SK-N-SH (cell line): ENCODE measurements around the gene PGF. TPM values are rescaled to one million over a fixed set of nuclear protein-coding genes. Genes with fewer than 3 reads are reported as not detected.
A peak's percentile ranks its signal among the peaks of the same experiment; 100 is the strongest.

Source experiments
- CTCF ChIA-PET: fragments of 300-600, 350-600 bp; formaldehyde crosslinking; extraction: SDS; loops from one replicate; lab custom pipeline; 2021; lab: Yijun Ruan, JAX
- POLR2A ChIA-PET: fragments of 350-600 bp; sonication (Branson Sonifier 250); formaldehyde crosslinking; extraction: SDS; loops from one replicate; lab custom pipeline; 2020; ENCODE audit warnings: antibody characterized with exemption, inconsistent platforms; lab: Yijun Ruan, JAX
- DNase-seq: peaks from one replicate; pipeline ENCODE4 v3.0.0; 2012
- H2AFZ ChIP-seq: fragments of 200-600 bp; sonication (generic); 2 replicates; pipeline ENCODE4 v1.8.1; 2016; ENCODE audit warnings: antibody characterized with exemption, mild to moderate bottlenecking, low read depth
- H3F3A ChIP-seq: fragments of 200-600 bp; sonication (generic); replicated peaks from 2 replicates; pipeline ENCODE3; 2016; ENCODE audit warnings: antibody characterized with exemption, mild to moderate bottlenecking; ENCODE audit not compliant: insufficient read depth
- H3K27ac ChIP-seq, 2 experiments: fragments of 200-500 bp in 1 of 2; fragments of 200-600 bp in 1 of 2; sonication (Bioruptor generic) in 1 of 2; sonication (generic), shearing (Covaris generic) in 1 of 2; 2 replicates each; pipeline versions ENCODE4 v1.5.1 to v1.6.1; 2014 to 2016; ENCODE audit warnings: low read depth in 2 of 2, inconsistent platforms in 1 of 2, low read length in 1 of 2, mild to moderate bottlenecking in 1 of 2, mixed read lengths in 1 of 2
- H3K27me3 ChIP-seq: fragments of 200-600 bp; sonication (generic), shearing (Covaris generic); 2 replicates; pipeline ENCODE4 v1.6.1; 2016; ENCODE audit warnings: mixed run types; ENCODE audit not compliant: insufficient read depth
- H3K36me3 ChIP-seq, 2 experiments: fragments of 200-500 bp in 1 of 2; fragments of 200-600 bp in 1 of 2; sonication (Bioruptor generic) in 1 of 2; sonication (generic) in 1 of 2; replicated peaks in 1 of 2; 2 replicates each; pipeline versions ENCODE3 to v1.5.1; 2014 to 2016; ENCODE audit warnings: low read length in 1 of 2, mild to moderate bottlenecking in 1 of 2; ENCODE audit not compliant: insufficient read depth in 2 of 2, control insufficient read depth in 1 of 2
- H3K4me1 ChIP-seq, 2 experiments: fragments of 200-500 bp in 1 of 2; fragments of 200-600 bp in 1 of 2; sonication (Bioruptor generic) in 1 of 2; sonication (generic), shearing (Covaris generic) in 1 of 2; 2 replicates each; pipeline versions ENCODE4 v1.5.1 to v1.6.1; 2014 to 2016; ENCODE audit warnings: low read depth in 1 of 2, low read length in 1 of 2, mixed run types in 1 of 2; ENCODE audit not compliant: insufficient read depth in 2 of 2, control insufficient read depth in 1 of 2
- H3K4me2 ChIP-seq: fragments of 200-600 bp; sonication (generic), shearing (Covaris generic); 2 replicates; pipeline ENCODE4 v1.6.1; 2017; ENCODE audit warnings: mixed run types
- H3K4me3 ChIP-seq, 2 experiments: fragments of 200-500 bp in 1 of 2; fragments of 200-600 bp in 1 of 2; sonication (Bioruptor generic) in 1 of 2; sonication (generic), shearing (Covaris generic) in 1 of 2; 2 replicates each; pipeline versions ENCODE4 v1.5.1 to v1.8.1; 2014 to 2016; ENCODE audit warnings: low read depth in 2 of 2, inconsistent platforms in 1 of 2, low read length in 1 of 2, mild to moderate bottlenecking in 1 of 2, mixed read lengths in 1 of 2, moderate library complexity in 1 of 2
- H3K79me2 ChIP-seq: fragments of 200-600 bp; sonication (generic); 2 replicates; pipeline ENCODE4 v1.8.1; 2017; ENCODE audit warnings: mild to moderate bottlenecking; ENCODE audit not compliant: insufficient read depth
- H3K9ac ChIP-seq: fragments of 200-600 bp; sonication (generic); 2 replicates; pipeline ENCODE4 v1.6.1; 2017; ENCODE audit warnings: mixed run types
- H3K9me2 ChIP-seq: fragments of 200-600 bp; sonication (generic); 2 replicates; pipeline ENCODE4 v1.6.1; 2017; ENCODE audit warnings: mixed run types
- H3K9me3 ChIP-seq: fragments of 200-600 bp; sonication (generic); 2 replicates; pipeline ENCODE4 v1.6.1; 2017; ENCODE audit warnings: mixed run types, mild to moderate bottlenecking, moderate library complexity
- H4K20me1 ChIP-seq: fragments of 200-600 bp; sonication (generic); 2 replicates; pipeline ENCODE4 v1.6.1; 2017; ENCODE audit warnings: mild to moderate bottlenecking, mixed run types; ENCODE audit not compliant: insufficient read depth
- ELF1 ChIP-seq: IDR thresholded peaks from 2 replicates; pipeline ENCODE4 v1.4.0; 2012
- EP300 ChIP-seq, 2 experiments: IDR thresholded peaks; 2 replicates each; pipeline versions ENCODE4 v1.4.0 to v1.6.1; 2012; ENCODE audit warnings: borderline replicate concordance in 1 of 2, low read depth in 1 of 2, low read length in 1 of 2
- FOXM1 ChIP-seq: IDR thresholded peaks from 2 replicates; pipeline ENCODE4 v1.4.0; 2012; ENCODE audit warnings: low read depth, mild to moderate bottlenecking
- GATA2 ChIP-seq: sonication (generic); formaldehyde crosslinking; IDR thresholded peaks from 2 replicates; pipeline ENCODE4 v1.5.0; 2020; ENCODE audit warnings: mild to moderate bottlenecking, missing genetic modification reagents
- MEF2A ChIP-seq: IDR thresholded peaks from 2 replicates; pipeline ENCODE4 v1.4.0; 2012; ENCODE audit warnings: low read depth, borderline replicate concordance
- MXI1 ChIP-seq: IDR thresholded peaks from 2 replicates; pipeline ENCODE4 v1.6.1; 2012; ENCODE audit warnings: mild to moderate bottlenecking, low read depth, low read length, improper control_type of control experiment
- NRF1 ChIP-seq: IDR thresholded peaks from 2 replicates; pipeline ENCODE4 v1.6.1; 2012; ENCODE audit warnings: low read depth, mild to moderate bottlenecking, low read length
- POLR2AphosphoS5 ChIP-seq: IDR thresholded peaks from 2 replicates; pipeline ENCODE4 v1.6.1; 2012; ENCODE audit warnings: low read depth, low read length
- RAD21 ChIP-seq: IDR thresholded peaks from 2 replicates; pipeline ENCODE4 v1.6.1; 2012; ENCODE audit warnings: mild to moderate bottlenecking, low read length
- RCOR1 ChIP-seq: fragments of 150-350 bp; IDR thresholded peaks from 2 replicates; pipeline ENCODE4 v1.6.1; 2017; ENCODE audit warnings: antibody characterized with exemption, low read length
- RXRA ChIP-seq: IDR thresholded peaks from 2 replicates; pipeline ENCODE4 v1.4.0; 2012; ENCODE audit warnings: low read depth, mild to moderate bottlenecking, borderline replicate concordance
- SMC3 ChIP-seq: IDR thresholded peaks from 2 replicates; pipeline ENCODE4 v1.6.1; 2012; ENCODE audit warnings: low read depth, low read length, improper control_type of control experiment
- TEAD4 ChIP-seq: IDR thresholded peaks from 2 replicates; pipeline ENCODE4 v1.4.0; 2012; ENCODE audit warnings: mild to moderate bottlenecking, borderline replicate concordance; ENCODE audit not compliant: insufficient read depth
- WGBS: methylation state at CpG from one replicate; pipeline ENCODE4 v1.1.6; 2017; ENCODE audit warnings: low lambda C conversion rate; 5-methylcytosine and 5-hydroxymethylcytosine counted together
- polyA plus RNA-seq, 3 experiments: library from polyadenylated mRNA; depleted of rRNA; stranded (reverse); fragments of >200 nt; gene quantifications; 2 replicates each; pipeline ENCODE4 v1.2.3, GENCODE V29; 2012
- TF ChIP-seq, protein P1 (sequence below): fragments of 150-350 bp; IDR thresholded peaks from 2 replicates; pipeline ENCODE4 v1.6.1; 2016; ENCODE audit warnings: mild to moderate bottlenecking, low read depth, low read length
- TF ChIP-seq, protein P2 (sequence below): IDR thresholded peaks from 2 replicates; pipeline ENCODE4; 2012
- TF ChIP-seq, protein P3 (sequence below): IDR thresholded peaks from 2 replicates; pipeline ENCODE4 v1.4.0; 2012; ENCODE audit warnings: low read depth
- TF ChIP-seq, protein P4 (sequence below): fragments of 200-600 bp; sonication (generic); IDR thresholded peaks from 2 replicates; pipeline ENCODE4 v1.6.1; 2017; ENCODE audit warnings: antibody characterized with exemption, mild to moderate bottlenecking, moderate library complexity

PGF gene
- polyA plus RNA-seq, 1 of the 3 experiments (the other 2 are of a cell fraction), result 4.4 TPM

DNA sequence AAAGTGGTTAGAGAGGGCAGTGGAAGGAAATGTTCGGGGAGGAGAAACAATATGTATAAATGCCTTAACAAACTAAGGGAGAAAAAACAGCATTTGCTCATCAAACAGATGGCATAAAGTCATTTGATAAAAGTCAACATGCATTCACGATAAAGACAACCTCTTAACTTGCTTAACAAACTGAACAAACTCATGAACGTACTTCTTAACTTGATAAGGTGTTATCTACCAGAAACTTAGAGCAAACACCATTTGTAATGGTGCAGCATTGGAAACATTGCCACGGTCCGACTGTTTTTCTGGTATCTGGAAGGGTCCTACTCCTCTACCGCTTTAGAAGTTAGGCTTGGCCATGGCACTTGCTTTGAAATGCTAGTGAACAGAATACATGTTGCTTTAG is 28.2 kb downstream of the PGF start (continued):
- TF ChIP-seq, protein P1, sequence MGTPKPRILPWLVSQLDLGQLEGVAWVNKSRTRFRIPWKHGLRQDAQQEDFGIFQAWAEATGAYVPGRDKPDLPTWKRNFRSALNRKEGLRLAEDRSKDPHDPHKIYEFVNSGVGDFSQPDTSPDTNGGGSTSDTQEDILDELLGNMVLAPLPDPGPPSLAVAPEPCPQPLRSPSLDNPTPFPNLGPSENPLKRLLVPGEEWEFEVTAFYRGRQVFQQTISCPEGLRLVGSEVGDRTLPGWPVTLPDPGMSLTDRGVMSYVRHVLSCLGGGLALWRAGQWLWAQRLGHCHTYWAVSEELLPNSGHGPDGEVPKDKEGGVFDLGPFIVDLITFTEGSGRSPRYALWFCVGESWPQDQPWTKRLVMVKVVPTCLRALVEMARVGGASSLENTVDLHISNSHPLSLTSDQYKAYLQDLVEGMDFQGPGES, result no peak
- no peak for TF ChIP-seq NRF1

DNA sequence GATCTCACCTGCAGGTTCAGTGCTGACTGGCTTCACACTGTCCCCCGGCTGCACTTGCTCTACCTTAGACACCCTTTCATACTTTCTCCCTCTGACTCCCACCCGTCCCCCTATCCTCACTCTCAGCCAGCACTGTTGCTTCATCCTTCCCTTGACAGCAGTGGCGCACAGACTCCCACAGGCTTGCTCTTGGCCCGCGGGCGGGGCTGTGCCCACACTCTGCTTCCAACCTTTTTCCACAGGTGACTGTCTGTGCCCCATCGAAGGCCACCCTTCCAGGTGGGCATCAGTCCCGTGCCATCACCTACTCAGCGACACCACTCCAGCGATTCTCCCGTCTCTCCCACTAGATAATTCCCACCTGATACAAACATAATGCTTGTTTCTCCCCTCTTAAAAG is 31.3 kb downstream of the PGF start:
- H3K9me2 ChIP-seq, result no peaks in the 10 kb centered on the region
- H3F3A ChIP-seq, result no peaks in the 10 kb centered on the region
- no peak overlapping the region for H3K4me3 ChIP-seq
- no peaks in the 10 kb centered on the region for H3K79me2 ChIP-seq
- 72% methylated on average over 11 of the region's 11 CpGs for WGBS
- no peaks in the 10 kb centered on the region for H3K36me3 ChIP-seq
- DNase-seq, result no peak
- no peak overlapping the region for H3K9ac ChIP-seq
- no peaks in the 10 kb centered on the region for H4K20me1 ChIP-seq
- H3K27ac ChIP-seq, result no peak overlapping the region
- no peaks in the 10 kb centered on the region; a peak in 1 of 4 replicates for H3K4me1 ChIP-seq
- H2AFZ ChIP-seq, result no peak overlapping the region
- TF ChIP-seq, protein P2, sequence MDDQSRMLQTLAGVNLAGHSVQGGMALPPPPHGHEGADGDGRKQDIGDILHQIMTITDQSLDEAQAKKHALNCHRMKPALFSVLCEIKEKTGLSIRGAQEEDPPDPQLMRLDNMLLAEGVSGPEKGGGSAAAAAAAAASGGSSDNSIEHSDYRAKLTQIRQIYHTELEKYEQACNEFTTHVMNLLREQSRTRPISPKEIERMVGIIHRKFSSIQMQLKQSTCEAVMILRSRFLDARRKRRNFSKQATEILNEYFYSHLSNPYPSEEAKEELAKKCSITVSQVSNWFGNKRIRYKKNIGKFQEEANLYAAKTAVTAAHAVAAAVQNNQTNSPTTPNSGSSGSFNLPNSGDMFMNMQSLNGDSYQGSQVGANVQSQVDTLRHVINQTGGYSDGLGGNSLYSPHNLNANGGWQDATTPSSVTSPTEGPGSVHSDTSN, result no peak
- TF ChIP-seq SMC3, result no peak
- CTCF ChIA-PET, result interaction anchor here (0.7 to 2.7 kb wide), 8 partner anchors 11 to 165 kb away, joined by 3 to 17 read pairs (median 8); no protein-coding TSS in a partner anchor
- H3K4me2 ChIP-seq, result no peak overlapping the region
- H3K9me3 ChIP-seq, result no peaks in the 10 kb centered on the region
- H3K27me3 ChIP-seq, result peaks cover 6% of the 10 kb centered on the region; the same call in 1 of the 2 replicates
- POLR2A ChIA-PET, result interaction anchor here (1.9 kb wide), 1 partner anchor 16 kb away, joined by 4 read pairs; no protein-coding TSS in a partner anchor

DNA sequence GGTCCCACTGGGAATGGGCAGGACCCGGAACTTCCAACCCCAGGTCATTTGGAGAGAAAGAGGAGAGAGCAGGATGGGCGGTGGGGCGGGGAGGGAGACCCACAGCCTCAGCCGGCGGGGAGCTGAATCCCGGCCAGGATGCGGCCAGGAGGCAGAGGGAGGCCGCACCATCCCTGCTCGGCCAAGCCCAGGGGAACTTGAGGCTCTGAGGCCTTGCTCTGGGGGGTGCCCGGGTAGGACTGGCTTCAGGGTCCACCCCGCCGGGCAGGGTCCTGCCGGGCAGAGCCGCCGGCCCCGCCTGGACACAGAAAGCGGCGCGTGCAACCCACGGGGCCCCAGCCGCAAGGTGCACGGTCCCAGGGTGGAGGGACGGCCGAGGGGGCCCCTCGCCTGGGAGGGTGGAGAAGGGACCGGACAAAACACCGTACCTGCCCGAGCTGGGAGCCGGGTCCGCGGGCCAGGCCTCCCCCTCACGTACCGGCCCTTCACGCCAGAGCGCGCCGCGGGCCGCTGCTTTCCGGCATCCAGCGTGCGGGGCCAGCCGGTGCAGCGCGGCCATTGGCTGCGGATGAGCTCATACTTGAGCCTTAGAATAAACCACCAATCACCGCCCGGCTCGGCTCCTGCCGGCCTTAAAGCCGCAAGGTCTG is 32.5 kb downstream of the PGF start, which contains the start of gene RPS6KL1:
TSS of gene RPS6KL1 (minus strand) at position 509 of the 650 bp plus-strand sequence. CDS start 1,719 bp downstream, outside the sequence.
- H3K4me3 ChIP-seq, result peak within 1 kb of the TSS; percentile 52 to 61
- no peaks in the 10 kb centered on the region for H3K9me3 ChIP-seq
- H3K79me2 ChIP-seq, result no peaks in the 10 kb centered on the region
- H2AFZ ChIP-seq, result peak within 1 kb of the TSS; percentile 85; the same call in 1 of the 2 replicates
- ChIA-PET POLR2A (interaction anchor here (0.6 to 1.9 kb wide), 6 partner anchors 12 to 173 kb away, joined by 3 to 7 read pairs (median 4); partner anchors contain the start of gene ZC2HC1C), CTCF (interaction anchor here (1.2 to 2.7 kb wide), 10 partner anchors 12 to 181 kb away, joined by 3 to 17 read pairs (median 6); no protein-coding TSS in a partner anchor)
- H3K36me3 ChIP-seq, result no peaks in the 10 kb centered on the region
- H3K9ac ChIP-seq, result peak within 1 kb of the TSS; percentile 36; the same call in 1 of the 2 replicates
- H3K9me2 ChIP-seq, result no peaks in the 10 kb centered on the region
- no peaks in the 10 kb centered on the region for H4K20me1 ChIP-seq
- peak; percentile 98 for DNase-seq
- no peaks in the 10 kb centered on the region for H3F3A ChIP-seq
- H3K4me1 ChIP-seq, result no peaks in the 10 kb centered on the region; a peak in 1 of 4 replicates
- no peak within 1 kb of the TSS for H3K27ac ChIP-seq
- H3K4me2 ChIP-seq, result peak within 1 kb of the TSS; percentile 70
- TF ChIP-seq FOXM1 (no peak), TEAD4 (no peak), MXI1 (peak; percentile 69; the same call in 1 of the 2 replicates), ELF1 (no peak), MEF2A (no peak), EP300 (IDR thresholded peaks at IDR 0.05; ENCODE audit: borderline replicate concordance in 1 of 2, low read depth in 1 of 2, low read length in 1 of 2) (no peak), RXRA (no peak), RCOR1 (peak; percentile 97), GATA2 (CRISPR knock-in tag) (no peak), POLR2AphosphoS5 (no peak), RAD21 (no peak)
- TF ChIP-seq, protein P3, sequence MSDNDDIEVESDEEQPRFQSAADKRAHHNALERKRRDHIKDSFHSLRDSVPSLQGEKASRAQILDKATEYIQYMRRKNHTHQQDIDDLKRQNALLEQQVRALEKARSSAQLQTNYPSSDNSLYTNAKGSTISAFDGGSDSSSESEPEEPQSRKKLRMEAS, result no peak
- TF ChIP-seq, protein P2, result no peak
- TF ChIP-seq, protein P4, sequence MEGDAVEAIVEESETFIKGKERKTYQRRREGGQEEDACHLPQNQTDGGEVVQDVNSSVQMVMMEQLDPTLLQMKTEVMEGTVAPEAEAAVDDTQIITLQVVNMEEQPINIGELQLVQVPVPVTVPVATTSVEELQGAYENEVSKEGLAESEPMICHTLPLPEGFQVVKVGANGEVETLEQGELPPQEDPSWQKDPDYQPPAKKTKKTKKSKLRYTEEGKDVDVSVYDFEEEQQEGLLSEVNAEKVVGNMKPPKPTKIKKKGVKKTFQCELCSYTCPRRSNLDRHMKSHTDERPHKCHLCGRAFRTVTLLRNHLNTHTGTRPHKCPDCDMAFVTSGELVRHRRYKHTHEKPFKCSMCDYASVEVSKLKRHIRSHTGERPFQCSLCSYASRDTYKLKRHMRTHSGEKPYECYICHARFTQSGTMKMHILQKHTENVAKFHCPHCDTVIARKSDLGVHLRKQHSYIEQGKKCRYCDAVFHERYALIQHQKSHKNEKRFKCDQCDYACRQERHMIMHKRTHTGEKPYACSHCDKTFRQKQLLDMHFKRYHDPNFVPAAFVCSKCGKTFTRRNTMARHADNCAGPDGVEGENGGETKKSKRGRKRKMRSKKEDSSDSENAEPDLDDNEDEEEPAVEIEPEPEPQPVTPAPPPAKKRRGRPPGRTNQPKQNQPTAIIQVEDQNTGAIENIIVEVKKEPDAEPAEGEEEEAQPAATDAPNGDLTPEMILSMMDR, result no peak
- TF ChIP-seq, protein P1, result no peak
- peaks cover 6% of the 10 kb centered on the region; the same call in 1 of the 2 replicates for H3K27me3 ChIP-seq
- WGBS, result 13% methylated on average over 25 of the region's 51 CpGs
